Stomach smooth muscle (tissue), 2 donors: ENCODE measurements around the gene AKT2.

Experiments
- H3K27ac ChIP-seq: one replicate; pipeline ENCODE4 v1.7.0; 2013; ENCODE audit warnings: mild to moderate bottlenecking, low read length, inconsistent platforms
- H3K27me3 ChIP-seq, 2 donors: one replicate each; pipeline ENCODE4 v1.7.0; 2013; ENCODE audit warnings: low read length in 2 of 2; ENCODE audit not compliant: insufficient read depth in 2 of 2, control insufficient read depth in 1 of 2
- H3K36me3 ChIP-seq, 2 donors: one replicate each; pipeline ENCODE4 v1.7.0; 2013; ENCODE audit warnings: low read length in 2 of 2; ENCODE audit not compliant: control insufficient read depth in 2 of 2, insufficient read depth in 2 of 2
- H3K4me1 ChIP-seq: one replicate; pipeline ENCODE4 v1.7.0; 2013; ENCODE audit warnings: low read length; ENCODE audit not compliant: control insufficient read depth, insufficient read depth
- H3K4me3 ChIP-seq, 2 donors: one replicate each; pipeline ENCODE4 v1.7.0; 2013; ENCODE audit warnings: low read length in 2 of 2
- H3K9ac ChIP-seq, 2 donors: one replicate each; pipeline ENCODE4 v1.7.0; 2013; ENCODE audit warnings: low read length in 2 of 2, mild to moderate bottlenecking in 1 of 2
- H3K9me3 ChIP-seq, 2 donors: one replicate each; pipeline ENCODE4 v1.7.0; 2013; ENCODE audit warnings: low read length in 2 of 2; ENCODE audit not compliant: control insufficient read depth in 2 of 2
- donor health status: healthy.
- donor health status: Pancreatic carcinoma.

Gene AKT2

DNA sequence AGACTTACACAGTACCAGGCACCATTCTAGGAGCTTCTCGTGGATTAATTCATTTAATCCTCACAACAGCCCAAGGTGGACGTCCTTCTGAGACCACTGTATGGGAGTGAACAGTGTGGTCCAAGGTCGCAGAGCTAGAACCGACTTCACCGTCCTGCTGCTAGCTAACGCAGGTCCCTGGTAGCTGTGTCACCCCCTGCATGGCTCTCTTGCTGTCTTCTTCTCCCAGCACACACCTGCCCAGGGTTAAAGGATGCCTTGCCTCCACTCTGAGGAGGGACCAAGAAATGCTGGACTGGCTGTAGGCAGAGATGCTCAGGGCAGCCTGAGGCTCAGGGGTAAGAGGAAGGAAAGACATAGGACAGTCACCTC, 3.0 kb downstream of the AKT2 start:
- Histone ChIP-seq H3K9ac (no peak overlapping the region), H3K9me3 (no peaks in the 10 kb centered on the region), H3K27ac (no peak overlapping the region), H3K27me3 (no peaks in the 10 kb centered on the region), H3K36me3 (peaks cover 0 to 5% of the 10 kb centered on the region in 2 donors), H3K4me3 (no peak overlapping the region), H3K4me1 (peaks cover 71% of the 10 kb centered on the region)

DNA sequence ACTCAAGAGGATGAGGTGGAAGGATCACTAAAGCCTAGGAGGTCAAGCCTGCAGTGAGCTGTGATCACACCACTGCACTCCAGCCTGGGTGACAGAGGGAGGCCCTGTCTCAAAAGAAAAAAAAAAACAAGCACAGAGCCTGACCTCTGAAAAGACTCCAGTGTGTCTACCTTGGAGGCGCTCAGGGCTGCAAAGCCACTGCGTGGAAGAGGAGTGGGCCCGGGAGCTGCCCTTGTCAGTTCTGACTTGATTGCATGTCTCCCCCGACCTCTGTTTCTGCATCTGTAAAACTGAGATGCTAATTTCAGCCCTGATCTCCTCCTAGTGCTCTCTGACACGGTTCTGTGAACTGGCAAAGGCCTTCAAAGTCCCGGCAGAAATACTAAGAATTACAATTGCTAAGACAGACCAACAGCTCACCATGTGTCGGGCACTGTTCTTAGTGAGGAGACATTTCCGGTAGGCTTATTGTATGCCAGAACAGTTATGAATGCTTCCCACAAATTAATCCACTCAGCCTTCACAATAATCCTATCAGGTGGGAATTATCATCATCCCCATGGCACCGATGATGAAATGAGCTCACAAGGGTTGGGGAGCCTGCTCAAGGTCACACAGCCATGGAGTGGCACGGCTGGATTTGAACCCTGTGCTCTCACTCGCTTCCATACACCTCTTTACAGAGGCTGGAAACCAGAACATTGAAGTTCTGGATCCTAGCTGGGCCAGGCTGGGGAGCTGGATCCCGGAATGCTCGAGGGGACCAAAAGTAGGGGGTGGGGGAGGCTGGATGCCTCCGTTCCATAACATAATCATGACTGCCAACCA, 3.5 kb downstream of the AKT2 start:
- Histone ChIP-seq H3K27me3 (no peaks in the 10 kb centered on the region), H3K4me3 (no peak overlapping the region), H3K4me1 (peaks cover 71% of the 10 kb centered on the region), H3K9ac (peak overlapping the region in 1 of 2 donors; percentile 42), H3K9me3 (no peaks in the 10 kb centered on the region), H3K36me3 (peaks cover 0 to 5% of the 10 kb centered on the region in 2 donors), H3K27ac (no peak overlapping the region)

- Histone ChIP-seq H3K27ac (no peak overlapping the region), H3K9ac (peak overlapping the region; percentile 41 to 42), H3K27me3 (no peaks in the 10 kb centered on the region), H3K4me1 (peaks cover 68% of the 10 kb centered on the region), H3K36me3 (peaks cover 0 to 5% of the 10 kb centered on the region in 2 donors), H3K4me3 (peak overlapping the region in 1 of 2 donors; percentile 64), H3K9me3 (no peaks in the 10 kb centered on the region)
Measured at GRCh38 chr19:40280608-40281221, 4.4 kb downstream of the AKT2 start.

- Histone ChIP-seq H3K9me3 (no peaks in the 10 kb centered on the region), H3K4me3 (peak overlapping the region in 1 of 2 donors; percentile 64), H3K27ac (peak overlapping the region; percentile 60), H3K9ac (peak overlapping the region; percentile 36 to 69), H3K36me3 (peaks cover 0 to 5% of the 10 kb centered on the region in 2 donors), H3K4me1 (peaks cover 69% of the 10 kb centered on the region), H3K27me3 (no peaks in the 10 kb centered on the region)
Measured at GRCh38 chr19:40279761-40280607, 5.2 kb downstream of the AKT2 start.

GRCh38 chr19:40279120-40279551, 6.0 kb downstream of the AKT2 start:
- Histone ChIP-seq H3K36me3 (peaks cover 0 to 5% of the 10 kb centered on the region in 2 donors), H3K27ac (peak overlapping the region; percentile 60), H3K4me1 (peaks cover 74% of the 10 kb centered on the region), H3K9me3 (no peaks in the 10 kb centered on the region), H3K4me3 (peak overlapping the region; percentile 29 to 64), H3K27me3 (no peaks in the 10 kb centered on the region), H3K9ac (peak overlapping the region; percentile 36 to 69)

GRCh38 chr19:40278361-40279035, 6.6 kb downstream of the AKT2 start:
- Histone ChIP-seq H3K9me3 (no peaks in the 10 kb centered on the region), H3K36me3 (peaks cover 0 to 5% of the 10 kb centered on the region in 2 donors), H3K27me3 (no peaks in the 10 kb centered on the region), H3K4me1 (peaks cover 73% of the 10 kb centered on the region), H3K9ac (peak overlapping the region; percentile 19 to 66), H3K27ac (peak overlapping the region; percentile 60), H3K4me3 (peak overlapping the region; percentile 5 to 64)

- Histone ChIP-seq H3K9me3 (no peaks in the 10 kb centered on the region), H3K4me1 (peaks cover 66% of the 10 kb centered on the region), H3K36me3 (peaks cover 0 to 5% of the 10 kb centered on the region in 2 donors), H3K4me3 (no peak overlapping the region), H3K27ac (no peak overlapping the region), H3K9ac (no peak overlapping the region), H3K27me3 (no peaks in the 10 kb centered on the region)
Measured at GRCh38 chr19:40277356-40278059, 7.6 kb downstream of the AKT2 start.

DNA sequence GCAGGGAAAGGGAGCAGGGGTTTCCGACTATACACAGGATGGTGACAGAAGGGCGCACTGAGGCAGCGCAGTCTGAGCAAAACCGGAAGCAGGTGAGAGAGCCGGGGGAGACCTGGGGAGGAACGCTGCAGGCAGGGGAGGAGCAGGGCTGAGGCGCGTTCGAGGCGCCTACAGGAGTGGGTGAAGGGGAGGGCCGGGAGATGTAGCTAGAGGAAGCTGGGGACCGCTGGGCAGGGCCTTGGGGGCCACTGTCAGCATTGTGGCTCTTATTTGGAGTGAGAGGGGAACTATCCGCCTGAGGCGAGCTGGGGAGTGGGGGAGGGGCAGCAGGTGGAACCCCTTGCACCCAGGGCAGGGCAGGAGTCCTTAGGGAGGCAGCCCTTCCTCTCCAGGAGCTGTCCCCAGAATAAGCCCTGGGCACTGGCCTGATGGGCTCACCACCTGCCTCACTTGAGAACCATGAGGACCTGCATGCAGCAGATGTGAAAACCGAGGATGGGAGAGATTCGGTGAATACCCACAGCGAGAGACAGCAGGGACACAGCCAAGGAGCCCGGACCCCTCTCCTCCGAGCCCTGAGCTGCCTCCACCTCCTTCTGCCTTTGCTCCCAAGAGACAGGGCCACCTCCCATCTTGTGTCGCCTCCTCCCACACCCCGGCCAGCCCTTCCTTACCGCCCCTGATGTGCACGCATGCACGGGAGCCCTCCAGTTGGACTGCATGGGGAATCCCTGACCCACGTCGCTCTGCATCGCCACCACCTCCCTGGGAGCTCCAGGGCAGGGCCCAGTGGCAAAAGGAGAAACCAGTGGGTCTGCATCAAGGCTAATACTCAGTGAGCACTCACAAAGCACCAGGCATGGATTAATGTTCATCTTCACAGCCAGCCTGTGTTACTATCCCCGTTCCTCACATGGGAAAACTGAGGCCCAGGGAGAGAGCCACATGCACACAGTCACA, 10.3 kb downstream of the AKT2 start:
- H3K27ac ChIP-seq, result no peak overlapping the region
- no peaks in the 10 kb centered on the region for H3K9me3 ChIP-seq
- H3K4me3 ChIP-seq, result peak overlapping the region in 1 of 2 donors; percentile 8
- no peak overlapping the region for H3K9ac ChIP-seq
- peaks cover 42% of the 10 kb centered on the region for H3K4me1 ChIP-seq
- H3K27me3 ChIP-seq, result no peaks in the 10 kb centered on the region
- H3K36me3 ChIP-seq, result peaks cover 0 to 4% of the 10 kb centered on the region in 2 donors
